Tibial nerve (tissue), 4 donors: ENCODE results near the gene NRG4. TPM values are rescaled to one million over a fixed set of nuclear protein-coding genes. Genes with fewer than 3 reads are reported as not detected.

Source experiments
- DNase-seq, 2 donors: peaks; one replicate each; pipeline ENCODE4 v3.0.0-alpha.2; 2019; ENCODE audit warnings: low spot score in 2 of 2
- H3K27ac ChIP-seq, 4 donors: fragments of 200-600 bp; sonication (generic) in 3 of 4; one replicate each; pipeline ENCODE4 v1.5.1; 2017 to 2019; ENCODE audit warnings: mild to moderate bottlenecking in 1 of 4
- H3K27me3 ChIP-seq, 2 donors: fragments of 200-600 bp; sonication (generic) in 1 of 2; one replicate each; pipeline versions ENCODE4 v1.5.1 to v1.6.0; 2017 to 2019
- H3K36me3 ChIP-seq, 3 donors: fragments of 200-600 bp; sonication (generic); one replicate each; pipeline ENCODE4 v1.5.1; 2018 to 2019
- H3K4me1 ChIP-seq, 4 donors: fragments of 200-600 bp; sonication (generic) in 3 of 4; one replicate each; pipeline ENCODE4 v1.5.1; 2017 to 2019
- H3K4me3 ChIP-seq, 4 donors: fragments of 200-600 bp; sonication (generic) in 3 of 4; one replicate each; pipeline ENCODE4 v1.5.1; 2017 to 2019; ENCODE audit warnings: mild to moderate bottlenecking in 1 of 4, moderate library complexity in 1 of 4
- H3K9me3 ChIP-seq, 4 donors: fragments of 200-600 bp; sonication (generic) in 3 of 4; one replicate each; pipeline ENCODE4 v1.5.1; 2017 to 2019
- EP300 ChIP-seq, 2 donors: sonication (generic); formaldehyde crosslinking; IDR thresholded peaks; one replicate each; pipeline ENCODE4 v1.6.1; 2017; ENCODE audit warnings: antibody characterized with exemption in 2 of 2, mild to moderate bottlenecking in 1 of 2
- POLR2A ChIP-seq, 2 donors: fragments of 450-650 bp; IDR thresholded peaks; one replicate each; pipeline ENCODE4 v1.6.1; 2017; ENCODE audit warnings: antibody characterized with exemption in 2 of 2, mild to moderate bottlenecking in 2 of 2, moderate library complexity in 2 of 2
- WGBS, 2 donors: methylation state at CpG; one replicate each; pipeline ENCODE4 v1.1.5; 2018; 5-methylcytosine and 5-hydroxymethylcytosine counted together
- total RNA-seq, 4 donors: library from RNA; depleted of rRNA; stranded (reverse); fragments of >200 nt; gene quantifications; one replicate each; pipeline ENCODE4 v1.1.0, GENCODE V29; 2016
- TF ChIP-seq, protein P1 (sequence below), 5 experiments: fragments of 200-600 bp in 3 of 5; fragments of 450-650 bp in 2 of 5; sonication (generic) in 3 of 5; IDR thresholded peaks; one replicate each; pipeline ENCODE4 v1.5.1; 2016 to 2019; ENCODE audit warnings: antibody characterized with exemption in 5 of 5, mild to moderate bottlenecking in 3 of 5, moderate library complexity in 2 of 5

Gene NRG4
- total RNA-seq, 4 donors from 2014 or later: 0.44 TPM; not detected in 3

DNA sequence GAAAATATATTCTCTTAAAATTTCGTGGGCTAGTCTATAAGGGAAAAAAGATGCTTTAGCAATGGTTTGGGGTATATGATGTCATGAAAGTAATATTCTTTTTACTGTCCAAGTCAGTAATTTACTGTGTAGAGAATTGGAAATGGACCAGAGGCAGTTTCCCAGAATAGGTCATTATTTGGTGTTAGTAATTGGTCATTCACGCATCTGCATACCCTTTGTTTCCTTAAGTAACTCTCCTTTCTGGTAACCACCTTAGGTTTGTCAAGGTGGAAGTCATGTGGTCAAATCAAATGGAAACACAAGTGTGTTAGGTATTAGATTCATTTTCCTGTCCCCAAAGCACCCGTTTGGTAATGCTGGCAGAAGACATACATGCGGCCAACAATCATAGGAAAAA, 84.6 kb downstream of the NRG4 start:
- Histone ChIP-seq H3K27me3 (no peaks in the 10 kb centered on the region), H3K9me3 (no peaks in the 10 kb centered on the region), H3K4me1 (peaks cover 0 to 13% (median 0%) of the 10 kb centered on the region in 4 donors), H3K27ac (no peak overlapping the region), H3K36me3 (peaks cover 0 to 33% (median 0%) of the 10 kb centered on the region in 3 donors), H3K4me3 (no peak overlapping the region)
- TF ChIP-seq, protein P1, sequence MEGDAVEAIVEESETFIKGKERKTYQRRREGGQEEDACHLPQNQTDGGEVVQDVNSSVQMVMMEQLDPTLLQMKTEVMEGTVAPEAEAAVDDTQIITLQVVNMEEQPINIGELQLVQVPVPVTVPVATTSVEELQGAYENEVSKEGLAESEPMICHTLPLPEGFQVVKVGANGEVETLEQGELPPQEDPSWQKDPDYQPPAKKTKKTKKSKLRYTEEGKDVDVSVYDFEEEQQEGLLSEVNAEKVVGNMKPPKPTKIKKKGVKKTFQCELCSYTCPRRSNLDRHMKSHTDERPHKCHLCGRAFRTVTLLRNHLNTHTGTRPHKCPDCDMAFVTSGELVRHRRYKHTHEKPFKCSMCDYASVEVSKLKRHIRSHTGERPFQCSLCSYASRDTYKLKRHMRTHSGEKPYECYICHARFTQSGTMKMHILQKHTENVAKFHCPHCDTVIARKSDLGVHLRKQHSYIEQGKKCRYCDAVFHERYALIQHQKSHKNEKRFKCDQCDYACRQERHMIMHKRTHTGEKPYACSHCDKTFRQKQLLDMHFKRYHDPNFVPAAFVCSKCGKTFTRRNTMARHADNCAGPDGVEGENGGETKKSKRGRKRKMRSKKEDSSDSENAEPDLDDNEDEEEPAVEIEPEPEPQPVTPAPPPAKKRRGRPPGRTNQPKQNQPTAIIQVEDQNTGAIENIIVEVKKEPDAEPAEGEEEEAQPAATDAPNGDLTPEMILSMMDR (IDR thresholded peaks at IDR 0.05): no peak
- TF ChIP-seq POLR2A (IDR thresholded peaks at IDR 0.05) (no peak), EP300 (IDR thresholded peaks at IDR 0.05) (no peak)
- 78 to 84% methylated on average over 4 of the region's 4 CpGs for WGBS, 2 donors
- DNase-seq: no peak

DNA sequence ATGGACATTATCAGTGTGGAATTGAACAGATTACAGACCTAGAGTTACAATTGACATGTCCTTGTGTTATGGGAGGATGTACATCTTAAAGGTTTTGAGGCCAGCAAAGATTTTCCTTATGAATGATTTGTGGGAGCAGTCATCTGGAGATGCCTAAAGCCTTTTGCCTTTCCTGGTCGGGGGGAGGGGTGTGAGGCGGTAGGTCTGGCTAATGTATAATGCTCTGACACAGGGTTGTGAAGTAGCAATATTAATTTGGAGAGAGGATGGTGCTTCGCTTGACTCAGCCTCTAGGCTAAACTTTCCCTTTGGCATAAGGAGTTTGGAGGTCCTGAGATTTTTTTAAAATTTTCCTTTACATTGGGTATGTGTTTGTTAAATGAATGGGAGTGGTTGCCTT, 85.3 kb downstream of the NRG4 start:
- H3K36me3 ChIP-seq: peaks cover 0 to 29% (median 0%) of the 10 kb centered on the region in 3 donors
- no peaks in the 10 kb centered on the region for H3K9me3 ChIP-seq
- H3K27ac ChIP-seq: no peak overlapping the region
- H3K4me1 ChIP-seq: peaks cover 0 to 20% (median 0%) of the 10 kb centered on the region in 4 donors
- H3K4me3 ChIP-seq: no peak overlapping the region
- DNase-seq: no peak
- no peaks in the 10 kb centered on the region for H3K27me3 ChIP-seq
- 88 to 89% methylated on average over 3 of the region's 3 CpGs for WGBS, 2 donors
- no peak for TF ChIP-seq POLR2A (IDR thresholded peaks at IDR 0.05)
- TF ChIP-seq EP300 (IDR thresholded peaks at IDR 0.05): no peak
- TF ChIP-seq, protein P1 (IDR thresholded peaks at IDR 0.05): no peak

GRCh38 chr15:75925440-75925839, 86.8 kb downstream of the NRG4 start:
- Histone ChIP-seq H3K4me1 (peaks cover 0 to 22% (median 0%) of the 10 kb centered on the region in 4 donors), H3K36me3 (peaks cover 0 to 22% (median 0%) of the 10 kb centered on the region in 3 donors), H3K4me3 (no peak overlapping the region), H3K27ac (no peak overlapping the region), H3K27me3 (no peaks in the 10 kb centered on the region), H3K9me3 (no peaks in the 10 kb centered on the region)
- no peak for TF ChIP-seq EP300 (IDR thresholded peaks at IDR 0.05)
- TF ChIP-seq POLR2A (IDR thresholded peaks at IDR 0.05): no peak
- TF ChIP-seq, protein P1 (IDR thresholded peaks at IDR 0.05): no peak
- WGBS, 2 donors: 74 to 76% methylated on average over 2 of the region's 2 CpGs
- DNase-seq: no peak

DNA sequence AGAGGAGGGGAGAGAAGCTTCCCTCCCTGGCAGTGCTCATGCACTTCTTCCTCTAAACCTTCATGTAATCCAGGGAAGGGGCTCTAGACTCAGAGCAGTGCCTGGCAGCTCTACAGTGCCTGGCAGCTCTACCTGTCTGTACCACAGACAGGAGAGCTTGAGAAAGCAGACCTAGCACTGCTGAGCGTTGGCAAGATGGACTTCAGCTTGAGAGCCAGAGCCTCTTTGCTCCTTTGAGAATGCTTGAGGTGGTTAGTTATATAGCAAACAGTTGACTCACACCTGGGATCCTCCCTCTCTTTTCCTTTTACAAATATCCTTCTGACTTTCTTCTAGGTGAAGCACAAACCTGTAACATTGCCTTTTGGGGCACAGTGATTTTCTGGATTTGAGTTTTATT, 87.6 kb downstream of the NRG4 start:
- Histone ChIP-seq H3K36me3 (peaks cover 0 to 20% (median 0%) of the 10 kb centered on the region in 3 donors), H3K4me3 (no peak overlapping the region), H3K27ac (no peak overlapping the region), H3K9me3 (no peaks in the 10 kb centered on the region), H3K27me3 (no peaks in the 10 kb centered on the region), H3K4me1 (peaks cover 0 to 22% (median 0%) of the 10 kb centered on the region in 4 donors)
- WGBS, 2 donors: 70 to 89% methylated on average over 1 of the region's 1 CpG
- no peak for DNase-seq
- TF ChIP-seq POLR2A (IDR thresholded peaks at IDR 0.05) (no peak), EP300 (IDR thresholded peaks at IDR 0.05) (no peak)
- TF ChIP-seq, protein P1 (IDR thresholded peaks at IDR 0.05): no peak

GRCh38 chr15:75923756-75924155, 88.5 kb downstream of the NRG4 start:
- Histone ChIP-seq H3K27me3 (no peaks in the 10 kb centered on the region), H3K4me3 (no peak overlapping the region), H3K4me1 (peaks cover 0 to 22% (median 0%) of the 10 kb centered on the region in 4 donors), H3K36me3 (peaks cover 0 to 28% (median 0%) of the 10 kb centered on the region in 3 donors), H3K9me3 (no peaks in the 10 kb centered on the region), H3K27ac (no peak overlapping the region)
- DNase-seq: no peak
- 96 to 97% methylated on average over 4 of the region's 4 CpGs for WGBS, 2 donors
- TF ChIP-seq, protein P1 (IDR thresholded peaks at IDR 0.05): no peak
- TF ChIP-seq EP300 (IDR thresholded peaks at IDR 0.05) (no peak), POLR2A (IDR thresholded peaks at IDR 0.05) (no peak)
